ENCODE results near the gene MYLK.

The MYLK gene

GRCh38 chr3:123790254-123791072 is 93.7 kb downstream of the MYLK start:
- no peak for DNase-seq

- DNase-seq, result no peak
These were observed 94.4 kb downstream of the MYLK start for GRCh38 chr3:123789760-123790159.

DNA sequence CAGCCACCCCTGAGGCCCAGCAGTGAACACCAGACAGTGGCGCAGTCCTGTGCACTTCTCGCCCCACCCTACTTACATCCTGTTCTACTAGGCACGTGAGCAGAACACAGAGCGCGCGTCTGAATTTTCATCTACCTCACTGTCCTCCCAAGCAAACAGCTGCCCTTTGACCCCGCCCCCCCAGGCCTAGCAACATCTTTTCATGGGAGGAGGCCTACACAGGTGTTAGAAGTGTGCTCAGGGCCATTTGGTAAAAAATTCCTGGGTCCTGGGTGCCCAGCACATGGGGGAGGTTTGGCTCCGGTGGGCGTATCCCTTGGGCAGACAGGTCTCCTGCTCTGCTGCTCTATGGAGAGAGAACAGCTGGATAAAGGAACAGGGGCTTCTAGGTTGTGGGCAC is 95.0 kb downstream of the MYLK start:
- no peak for DNase-seq

- no peak for DNase-seq
These were observed 95.4 kb downstream of the MYLK start for GRCh38 chr3:123788710-123789109.

GRCh38 chr3:123787133-123787532 is 97.0 kb downstream of the MYLK start:
- DNase-seq, result no peak

DNA sequence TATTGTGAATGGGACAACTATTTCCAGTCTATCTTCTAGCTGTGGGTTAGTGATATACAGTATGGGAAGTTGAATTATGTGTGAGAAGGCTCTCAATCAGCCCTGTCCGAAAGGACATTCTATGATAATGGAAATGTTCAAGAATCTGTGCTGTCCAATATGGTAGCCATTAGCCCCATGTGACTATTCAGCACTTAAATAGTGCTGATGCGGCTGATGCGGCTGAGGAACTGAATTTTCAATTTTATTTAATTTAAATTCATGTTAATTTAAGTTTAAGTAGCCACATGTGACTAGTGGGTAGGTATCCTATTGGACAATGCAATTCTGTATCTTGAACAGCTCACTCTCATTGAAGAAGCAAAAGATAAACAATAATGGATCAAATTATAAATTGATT is 98.5 kb downstream of the MYLK start:
- no peak for DNase-seq

GRCh38 chr3:123783811-123784210 is 100.3 kb downstream of the MYLK start:
- no peak for DNase-seq

- DNase-seq, result peak; percentile 50
These were observed 101.0 kb downstream of the MYLK start for GRCh38 chr3:123783050-123783689.

GRCh38 chr3:123782488-123782887 is 101.6 kb downstream of the MYLK start:
- DNase-seq, result no peak

DNA sequence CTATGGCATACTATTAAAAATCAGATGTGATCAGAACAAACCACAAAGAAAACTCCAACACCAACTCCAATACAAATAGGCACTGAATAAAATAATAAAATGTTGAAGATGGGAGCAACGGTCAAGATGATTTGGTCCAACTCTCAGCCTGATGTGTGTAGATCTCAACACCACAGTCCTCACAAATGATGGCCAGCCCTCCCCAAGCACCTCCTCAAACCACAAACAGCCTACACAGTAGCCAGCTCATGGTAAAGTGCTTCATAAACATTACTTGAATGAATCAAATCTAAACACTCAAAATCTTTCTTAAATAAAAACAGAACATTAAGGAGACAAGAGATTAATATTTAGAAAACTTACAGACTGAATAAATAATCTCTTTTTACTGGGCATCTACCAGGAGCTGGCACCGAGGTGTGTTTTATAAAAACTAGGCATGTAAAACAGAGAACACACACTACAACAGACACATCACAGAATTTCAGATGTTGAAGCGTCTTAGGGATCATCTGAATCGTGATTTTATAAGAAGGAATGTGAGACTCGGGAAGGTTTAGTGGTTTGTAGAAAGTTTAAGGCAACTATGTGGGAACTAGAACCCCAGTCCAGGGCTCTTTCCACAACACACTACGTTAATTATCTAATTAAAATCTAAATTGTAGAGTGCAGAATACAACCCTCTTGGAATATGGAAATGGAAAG is 102.4 kb downstream of the MYLK start:
- DNase-seq, result no peak

DNA sequence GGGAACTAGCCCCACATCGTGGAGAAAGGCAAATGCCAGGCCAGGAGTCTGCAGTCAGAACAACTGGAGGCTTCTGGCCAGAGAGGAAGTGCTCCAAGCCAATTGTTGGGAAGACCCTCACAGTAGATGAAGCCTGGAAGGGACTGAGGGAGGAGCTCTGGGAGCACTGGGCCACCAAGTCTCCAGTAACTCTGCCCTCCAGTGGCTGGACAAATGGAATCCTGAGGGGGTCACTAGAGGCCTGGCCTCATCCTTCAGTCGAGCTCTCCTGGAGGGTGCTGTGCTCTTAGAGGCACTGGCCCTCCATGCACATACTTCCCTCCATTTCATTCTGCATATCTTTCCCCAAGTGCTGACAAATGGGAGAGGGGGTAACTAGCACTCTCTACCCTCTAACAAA is 103.0 kb downstream of the MYLK start:
- no peak for DNase-seq

GRCh38 chr3:123780656-123781055 is 103.5 kb downstream of the MYLK start:
- DNase-seq, result no peak

- DNase-seq, result no peak
These were observed 104.4 kb downstream of the MYLK start for GRCh38 chr3:123779655-123780231.

GRCh38 chr3:123778991-123779622 is 105.0 kb downstream of the MYLK start:
- DNase-seq, result peak; percentile 56

DNA sequence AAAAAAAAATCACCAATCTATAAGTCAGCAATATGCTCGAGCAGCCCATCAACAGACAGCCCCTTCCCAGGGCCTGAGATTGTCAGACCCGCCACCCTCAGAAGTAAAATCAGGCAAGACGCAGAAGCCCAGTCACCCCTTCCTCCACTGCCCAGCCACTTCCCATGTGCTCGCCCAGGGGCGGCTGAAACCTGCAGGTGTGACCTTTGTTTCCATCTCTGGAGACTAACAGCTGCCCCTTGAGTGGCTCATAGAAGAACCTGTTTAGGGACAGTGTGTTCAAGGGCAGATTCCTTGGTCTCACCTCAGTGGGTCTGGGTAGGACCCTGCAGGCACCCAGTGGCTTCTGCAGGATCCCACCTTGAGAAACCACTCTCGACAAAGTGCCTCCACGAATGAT is 105.6 kb downstream of the MYLK start:
- no peak for DNase-seq

DNA sequence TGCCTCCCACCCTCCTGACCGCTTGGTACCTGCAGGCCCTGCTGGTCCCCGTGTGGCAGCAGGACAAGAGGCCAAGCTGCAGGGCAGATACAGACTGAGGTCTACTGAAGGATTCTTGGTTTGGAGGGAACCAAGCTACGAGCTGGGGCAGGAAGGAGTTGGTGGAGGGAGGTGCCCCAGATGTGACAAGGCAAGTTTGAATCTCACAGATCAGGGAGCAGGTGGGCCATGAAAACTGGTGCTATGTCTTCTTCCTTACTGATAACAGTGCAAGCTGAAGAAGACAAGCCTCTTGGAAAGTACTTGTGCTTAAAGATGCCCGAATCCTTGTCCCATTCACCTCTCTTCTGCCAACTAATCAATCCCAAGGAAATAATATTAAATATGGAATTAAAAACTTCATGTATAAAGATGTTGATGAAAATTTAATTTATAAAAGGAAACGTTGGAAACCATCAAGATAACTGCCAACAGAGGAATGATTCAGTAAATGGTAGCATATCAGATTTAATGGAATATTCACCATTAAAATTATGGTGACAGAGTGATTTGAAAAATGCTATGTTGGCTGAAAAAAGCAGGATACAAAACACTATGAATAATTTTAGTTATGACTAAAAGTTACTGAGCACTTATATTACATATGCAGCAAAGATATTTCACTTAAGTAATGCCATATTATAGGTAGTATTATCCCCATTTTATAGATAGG is 107.9 kb downstream of the MYLK start:
- no peak for DNase-seq

DNA sequence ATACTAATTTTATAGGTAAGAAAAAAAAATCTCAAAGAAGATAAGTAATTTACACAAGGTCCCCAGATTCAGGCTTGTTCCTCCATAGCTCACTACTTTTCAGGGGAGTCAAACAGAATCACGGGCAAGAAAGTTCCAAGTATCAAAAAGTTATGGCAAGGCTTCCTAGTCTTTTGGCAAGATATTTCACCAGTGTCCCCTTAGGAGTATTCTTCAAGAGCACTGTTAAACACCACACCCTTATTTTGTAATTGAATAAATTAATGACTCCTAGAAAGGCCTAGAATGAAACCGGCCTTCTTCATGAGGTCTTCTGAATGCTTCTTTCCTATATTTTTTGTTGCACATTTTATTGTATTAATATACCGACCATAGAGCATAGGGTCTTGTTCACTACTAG is 109.7 kb downstream of the MYLK start:
- no peak for DNase-seq

DNA sequence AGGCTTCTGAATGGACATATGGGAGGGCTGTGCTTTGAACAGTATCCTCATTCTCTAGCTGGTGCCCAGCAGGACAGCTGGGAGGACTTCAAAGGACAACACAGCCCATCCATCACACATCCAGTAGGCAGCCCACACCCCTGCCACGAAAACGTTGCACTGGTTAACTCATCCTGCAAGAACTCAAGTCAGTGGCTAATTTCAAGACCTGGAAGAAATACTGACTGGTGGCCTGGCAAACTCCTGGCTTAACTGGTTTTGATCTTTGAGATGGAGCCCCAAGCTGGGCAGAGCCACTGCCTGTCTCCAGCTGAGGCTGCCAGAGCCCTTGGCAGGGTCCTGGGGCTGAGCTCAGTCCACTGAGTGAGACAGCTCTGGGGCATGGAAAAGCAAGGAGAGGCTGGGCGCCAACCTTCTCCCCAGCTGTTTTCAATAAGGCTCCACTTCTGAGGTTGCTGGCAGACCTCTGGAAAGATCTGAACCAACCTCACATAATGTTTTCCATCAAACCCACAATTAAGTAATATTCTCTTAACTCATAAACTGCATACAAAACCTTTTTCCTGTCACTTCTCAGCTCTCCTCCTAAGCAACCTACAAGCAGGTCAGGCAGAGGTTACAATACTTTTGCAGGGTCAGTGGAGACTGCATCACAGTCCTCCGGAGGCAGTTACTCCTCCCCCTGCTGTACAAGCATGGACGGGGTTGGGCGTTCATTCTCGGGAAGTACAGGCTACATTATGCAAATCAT is 110.3 kb downstream of the MYLK start:
- DNase-seq, result peak; percentile 83

- DNase-seq, result no peak
These were observed 114.8 kb downstream of the MYLK start for GRCh38 chr3:123769356-123769743.

DNA sequence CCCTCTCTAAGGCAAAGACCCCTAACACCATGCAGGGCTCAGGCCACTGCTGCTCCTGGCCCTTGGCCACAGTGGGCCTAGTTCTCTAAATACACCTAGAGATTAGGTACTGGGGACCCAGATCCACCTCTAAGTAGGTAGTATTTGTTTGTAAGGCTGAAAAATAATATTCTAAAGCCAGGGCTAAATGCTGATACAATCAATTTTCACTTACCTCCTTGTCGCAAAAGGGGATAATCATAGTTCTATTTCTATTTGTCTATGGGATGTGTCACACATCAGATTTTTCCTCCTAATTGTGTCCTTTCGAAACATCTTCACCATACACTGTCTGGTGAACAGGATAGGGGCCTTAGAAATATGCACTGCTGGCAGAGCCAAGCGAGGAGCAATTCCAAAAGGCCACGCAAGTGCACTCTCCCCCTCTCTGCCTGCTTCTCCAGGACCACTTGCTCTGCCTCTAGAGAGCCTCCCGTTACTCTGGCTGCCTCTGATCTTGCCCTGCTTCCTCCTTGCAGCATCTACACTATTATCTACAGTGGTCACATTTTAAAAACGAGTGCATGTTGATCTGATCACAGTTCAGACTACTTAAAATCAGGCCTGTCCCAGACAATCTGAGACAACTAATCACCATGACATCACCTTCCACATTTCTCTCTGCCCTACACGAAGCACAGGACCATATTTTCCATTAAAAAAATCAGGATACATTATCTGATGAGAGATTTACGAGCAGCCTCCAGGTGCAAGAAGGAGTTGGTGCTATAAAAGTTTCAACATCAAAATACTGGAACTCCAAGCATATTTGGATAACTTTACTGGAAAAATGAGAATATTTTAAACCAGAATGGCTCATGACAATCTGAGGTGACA is 115.4 kb downstream of the MYLK start:
- no peak for DNase-seq

All from NCI-H446 treated with DMSO at 0.1 percent for 48 hours (cell line).